Measurements from ENCODE around the gene DPH6. TPM values are rescaled to one million over a fixed set of nuclear protein-coding genes. Genes with fewer than 3 reads are reported as not detected.
A peak's percentile ranks its signal among the peaks of the same experiment; 100 is the strongest.

The DPH6 gene
- total and polyA plus RNA-seq, 4 donors: 3.4 to 14.3 (median 10.4) TPM

DNA sequence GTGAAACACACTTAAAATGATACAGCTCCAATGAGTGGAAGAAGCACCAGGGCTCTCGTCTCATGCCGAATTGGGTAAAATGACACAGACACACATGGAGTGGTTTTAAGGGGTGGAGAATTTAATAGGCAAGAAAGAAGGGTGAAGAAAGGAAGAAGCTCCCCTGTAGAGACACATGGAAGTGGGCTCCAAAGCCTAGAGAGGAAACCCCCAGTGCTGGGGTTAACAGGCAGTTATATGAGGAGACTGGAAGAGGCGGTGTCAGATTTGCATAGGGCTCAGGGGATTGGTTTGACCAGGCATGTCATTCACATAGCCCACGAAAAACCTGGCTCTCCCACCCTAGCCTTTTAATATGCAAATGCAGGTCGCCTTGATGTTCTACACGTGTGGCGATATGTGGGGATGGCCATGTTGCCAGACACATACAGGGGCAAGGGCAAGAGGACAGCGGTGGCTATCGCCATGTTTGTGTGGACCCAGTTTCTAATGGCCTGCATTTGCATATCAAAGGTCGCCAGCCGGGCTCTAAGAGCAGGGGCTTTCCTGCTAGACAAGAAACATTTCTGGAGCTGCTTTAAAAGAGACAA, 1.9 kb upstream of the DPH6 start (continued):
- TF ChIP-seq, protein P1, sequence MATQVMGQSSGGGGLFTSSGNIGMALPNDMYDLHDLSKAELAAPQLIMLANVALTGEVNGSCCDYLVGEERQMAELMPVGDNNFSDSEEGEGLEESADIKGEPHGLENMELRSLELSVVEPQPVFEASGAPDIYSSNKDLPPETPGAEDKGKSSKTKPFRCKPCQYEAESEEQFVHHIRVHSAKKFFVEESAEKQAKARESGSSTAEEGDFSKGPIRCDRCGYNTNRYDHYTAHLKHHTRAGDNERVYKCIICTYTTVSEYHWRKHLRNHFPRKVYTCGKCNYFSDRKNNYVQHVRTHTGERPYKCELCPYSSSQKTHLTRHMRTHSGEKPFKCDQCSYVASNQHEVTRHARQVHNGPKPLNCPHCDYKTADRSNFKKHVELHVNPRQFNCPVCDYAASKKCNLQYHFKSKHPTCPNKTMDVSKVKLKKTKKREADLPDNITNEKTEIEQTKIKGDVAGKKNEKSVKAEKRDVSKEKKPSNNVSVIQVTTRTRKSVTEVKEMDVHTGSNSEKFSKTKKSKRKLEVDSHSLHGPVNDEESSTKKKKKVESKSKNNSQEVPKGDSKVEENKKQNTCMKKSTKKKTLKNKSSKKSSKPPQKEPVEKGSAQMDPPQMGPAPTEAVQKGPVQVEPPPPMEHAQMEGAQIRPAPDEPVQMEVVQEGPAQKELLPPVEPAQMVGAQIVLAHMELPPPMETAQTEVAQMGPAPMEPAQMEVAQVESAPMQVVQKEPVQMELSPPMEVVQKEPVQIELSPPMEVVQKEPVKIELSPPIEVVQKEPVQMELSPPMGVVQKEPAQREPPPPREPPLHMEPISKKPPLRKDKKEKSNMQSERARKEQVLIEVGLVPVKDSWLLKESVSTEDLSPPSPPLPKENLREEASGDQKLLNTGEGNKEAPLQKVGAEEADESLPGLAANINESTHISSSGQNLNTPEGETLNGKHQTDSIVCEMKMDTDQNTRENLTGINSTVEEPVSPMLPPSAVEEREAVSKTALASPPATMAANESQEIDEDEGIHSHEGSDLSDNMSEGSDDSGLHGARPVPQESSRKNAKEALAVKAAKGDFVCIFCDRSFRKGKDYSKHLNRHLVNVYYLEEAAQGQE (IDR thresholded peaks at IDR 0.05): no peak
- TF ChIP-seq, protein P2, sequence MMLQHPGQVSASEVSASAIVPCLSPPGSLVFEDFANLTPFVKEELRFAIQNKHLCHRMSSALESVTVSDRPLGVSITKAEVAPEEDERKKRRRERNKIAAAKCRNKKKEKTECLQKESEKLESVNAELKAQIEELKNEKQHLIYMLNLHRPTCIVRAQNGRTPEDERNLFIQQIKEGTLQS (IDR thresholded peaks at IDR 0.05): no peak

DNA sequence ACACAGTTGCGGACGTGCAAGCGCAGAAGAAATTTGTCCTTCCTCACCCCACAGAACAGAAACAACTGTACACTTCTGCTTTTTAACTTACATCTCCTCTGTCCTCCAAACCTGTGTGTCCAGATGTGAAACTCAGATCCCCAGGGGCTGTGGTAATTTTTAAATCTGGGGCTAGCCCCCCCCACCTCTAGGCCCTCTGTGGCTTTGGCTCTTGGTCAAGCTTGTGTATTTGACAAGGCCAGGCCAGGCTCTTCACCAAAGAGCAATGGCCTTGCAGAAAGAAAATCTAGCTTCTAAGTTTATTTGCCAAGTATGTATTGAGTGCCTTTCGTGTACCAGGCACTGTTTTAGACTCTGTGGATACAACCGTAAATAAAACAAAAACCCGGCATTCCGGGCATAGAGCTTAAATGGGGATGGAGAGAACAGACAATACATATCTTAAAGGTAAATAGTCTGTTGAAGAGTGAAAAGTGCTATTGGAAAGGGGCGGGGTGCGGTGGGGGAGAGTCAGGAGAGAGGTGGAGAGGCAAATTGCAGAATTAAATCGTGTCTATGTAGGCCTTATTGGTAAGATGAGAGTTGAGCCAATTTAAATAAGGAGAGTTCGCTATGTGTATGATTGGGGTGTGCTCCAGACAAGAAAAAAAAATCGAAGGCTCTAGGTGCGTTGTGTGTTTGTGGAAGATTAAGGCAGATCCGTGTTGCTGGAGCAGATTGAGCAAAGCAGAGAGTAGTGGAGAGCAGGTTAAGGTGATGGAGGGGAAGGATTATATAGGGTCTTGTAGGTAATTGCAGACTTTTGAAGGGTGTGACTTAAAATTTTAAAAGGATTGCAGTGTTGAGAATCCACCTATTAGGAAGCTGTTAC, 781 bp upstream of the DPH6 start:
- peaks cover 0 to 5% (median 0%) of the 10 kb centered on the region in 4 donors for H3K36me3 ChIP-seq (ENCODE audit: control insufficient read depth in 4 of 4, insufficient read depth in 3 of 4, low read depth in 1 of 4, low read length in 3 of 4)
- H3K9ac ChIP-seq (ENCODE audit: low read depth in 1 of 2, low read length in 2 of 2): peak overlapping the region; percentile 80 to 86
- H3K4me1 ChIP-seq (ENCODE audit: control insufficient read depth in 4 of 4, insufficient read depth in 4 of 4, low read length in 3 of 4): peaks cover 0 to 15% (median 9%) of the 10 kb centered on the region in 4 donors
- TF ChIP-seq HNF4A (conservative IDR thresholded peaks at IDR 0.05) (peak in 1 of 2 donors; percentile 28), YY1 (IDR thresholded peaks at IDR 0.05) (no peak), RAD21 (IDR thresholded peaks at IDR 0.05) (peak; percentile 2 to 10)
- WGBS: 49% methylated on average over 14 of the region's 14 CpGs
- no peaks in the 10 kb centered on the region for H3K9me3 ChIP-seq (ENCODE audit: control insufficient read depth in 4 of 4, low read length in 3 of 4)
- H3K4me3 ChIP-seq (ENCODE audit: low read depth in 1 of 3, low read length in 3 of 3): peak overlapping the region; percentile 56 to 91 (median 64)
- no peaks in the 10 kb centered on the region for H3K27me3 ChIP-seq (ENCODE audit: control insufficient read depth in 4 of 4, insufficient read depth in 4 of 4, low read length in 3 of 4)
- H3K27ac ChIP-seq (ENCODE audit: low read depth in 1 of 2, low read length in 2 of 2): peak overlapping the region; percentile 93 to 96
- no peak for DNase-seq (ENCODE audit: low spot score)

DNA sequence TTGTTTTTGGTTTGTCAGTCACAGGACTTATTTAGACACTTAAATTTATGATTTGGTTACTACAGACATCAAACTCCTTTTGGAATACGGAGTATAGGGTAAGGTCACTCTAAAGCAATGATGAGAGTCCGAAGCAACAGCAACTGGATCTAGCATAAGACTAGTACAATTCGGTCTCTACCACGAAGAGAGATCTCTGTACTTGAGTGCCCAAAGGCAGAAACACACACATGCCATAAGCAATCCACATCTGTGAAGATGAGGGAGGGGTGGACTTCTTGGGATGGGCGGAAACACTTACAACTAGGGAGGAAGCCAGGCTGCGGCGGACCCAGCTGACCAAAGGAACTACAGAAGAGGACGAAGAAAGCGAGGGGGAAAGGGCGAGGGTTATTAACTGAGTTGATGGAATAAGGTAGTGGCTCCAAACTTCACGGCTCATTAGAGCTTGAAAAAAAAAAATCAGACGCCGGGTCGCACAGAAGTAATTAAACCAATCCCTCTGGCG, 595 bp downstream of the DPH6 start:
- Histone ChIP-seq H3K36me3 (ENCODE audit: control insufficient read depth in 4 of 4, insufficient read depth in 3 of 4, low read depth in 1 of 4, low read length in 3 of 4) (peaks cover 0 to 5% (median 0%) of the 10 kb centered on the region in 4 donors), H3K9me3 (ENCODE audit: control insufficient read depth in 4 of 4, low read length in 3 of 4) (no peaks in the 10 kb centered on the region), H3K27me3 (ENCODE audit: control insufficient read depth in 4 of 4, insufficient read depth in 4 of 4, low read length in 3 of 4) (no peaks in the 10 kb centered on the region), H3K4me3 (ENCODE audit: low read depth in 1 of 3, low read length in 3 of 3) (peak overlapping the region; percentile 56 to 91 (median 64)), H3K27ac (ENCODE audit: low read depth in 1 of 2, low read length in 2 of 2) (peak overlapping the region; percentile 93 to 96), H3K4me1 (ENCODE audit: control insufficient read depth in 4 of 4, insufficient read depth in 4 of 4, low read length in 3 of 4) (peaks cover 0 to 15% (median 9%) of the 10 kb centered on the region in 4 donors), H3K9ac (ENCODE audit: low read depth in 1 of 2, low read length in 2 of 2) (peak overlapping the region; percentile 80 to 83)
- WGBS: 1% methylated on average over 15 of the region's 15 CpGs
- peak; percentile 47 for DNase-seq (ENCODE audit: low spot score)
- TF ChIP-seq RXRA (IDR thresholded peaks at IDR 0.05) (no peak), HNF4A (conservative IDR thresholded peaks at IDR 0.05) (peak in 1 of 2 donors; percentile 11)

DNA sequence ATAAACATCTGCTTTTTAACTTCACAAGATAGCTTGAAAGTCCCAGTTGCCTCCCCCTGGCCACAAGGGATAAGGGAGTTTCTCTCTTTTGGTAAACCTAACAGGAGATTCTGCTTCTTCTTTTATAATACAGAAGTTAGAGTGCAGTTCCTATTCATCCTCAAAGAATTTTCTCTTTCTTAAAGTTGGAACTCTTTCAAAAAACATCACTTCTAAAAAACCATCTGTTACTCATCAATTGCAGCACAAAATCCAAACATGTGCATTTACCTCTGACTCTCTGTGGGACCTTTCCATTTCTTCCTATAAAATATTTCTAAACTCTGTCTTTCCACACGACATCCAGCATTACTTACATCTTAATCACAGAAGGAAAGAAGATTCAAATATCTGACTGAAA, 5.1 kb downstream of the DPH6 start:
- 90% methylated on average over 1 of the region's 1 CpG for WGBS
- no peak for DNase-seq (ENCODE audit: low spot score)
- peaks cover 0 to 8% (median 6%) of the 10 kb centered on the region in 4 donors for H3K4me1 ChIP-seq (ENCODE audit: control insufficient read depth in 4 of 4, insufficient read depth in 4 of 4, low read length in 3 of 4)
- H3K36me3 ChIP-seq (ENCODE audit: control insufficient read depth in 4 of 4, insufficient read depth in 3 of 4, low read depth in 1 of 4, low read length in 3 of 4): peaks cover 0 to 3% (median under 1%) of the 10 kb centered on the region in 4 donors
- H3K27me3 ChIP-seq (ENCODE audit: control insufficient read depth in 4 of 4, insufficient read depth in 4 of 4, low read length in 3 of 4): no peaks in the 10 kb centered on the region
- no peak overlapping the region for H3K9ac ChIP-seq (ENCODE audit: low read depth in 1 of 2, low read length in 2 of 2)
- H3K9me3 ChIP-seq (ENCODE audit: control insufficient read depth in 4 of 4, low read length in 3 of 4): no peaks in the 10 kb centered on the region
- no peak overlapping the region for H3K27ac ChIP-seq (ENCODE audit: low read depth in 1 of 2, low read length in 2 of 2)
- H3K4me3 ChIP-seq (ENCODE audit: low read depth in 1 of 3, low read length in 3 of 3): no peak overlapping the region
- TF ChIP-seq, protein P2 (IDR thresholded peaks at IDR 0.05): no peak
- TF ChIP-seq SP1 (IDR thresholded peaks at IDR 0.05) (no peak), GABPA (IDR thresholded peaks at IDR 0.05 in 1 of 2, conservative IDR thresholded peaks at IDR 0.05 in 1 of 2) (no peak), FOXA2 (IDR thresholded peaks at IDR 0.05) (no peak), HNF4G (IDR thresholded peaks at IDR 0.05) (no peak), EGR1 (IDR thresholded peaks at IDR 0.05; ENCODE audit: low read depth in 2 of 2) (no peak), FOXA1 (IDR thresholded peaks at IDR 0.05) (no peak), TAF1 (conservative IDR thresholded peaks at IDR 0.05) (no peak), NR2F2 (IDR thresholded peaks at IDR 0.05) (no peak)
- TF ChIP-seq, protein P3, sequence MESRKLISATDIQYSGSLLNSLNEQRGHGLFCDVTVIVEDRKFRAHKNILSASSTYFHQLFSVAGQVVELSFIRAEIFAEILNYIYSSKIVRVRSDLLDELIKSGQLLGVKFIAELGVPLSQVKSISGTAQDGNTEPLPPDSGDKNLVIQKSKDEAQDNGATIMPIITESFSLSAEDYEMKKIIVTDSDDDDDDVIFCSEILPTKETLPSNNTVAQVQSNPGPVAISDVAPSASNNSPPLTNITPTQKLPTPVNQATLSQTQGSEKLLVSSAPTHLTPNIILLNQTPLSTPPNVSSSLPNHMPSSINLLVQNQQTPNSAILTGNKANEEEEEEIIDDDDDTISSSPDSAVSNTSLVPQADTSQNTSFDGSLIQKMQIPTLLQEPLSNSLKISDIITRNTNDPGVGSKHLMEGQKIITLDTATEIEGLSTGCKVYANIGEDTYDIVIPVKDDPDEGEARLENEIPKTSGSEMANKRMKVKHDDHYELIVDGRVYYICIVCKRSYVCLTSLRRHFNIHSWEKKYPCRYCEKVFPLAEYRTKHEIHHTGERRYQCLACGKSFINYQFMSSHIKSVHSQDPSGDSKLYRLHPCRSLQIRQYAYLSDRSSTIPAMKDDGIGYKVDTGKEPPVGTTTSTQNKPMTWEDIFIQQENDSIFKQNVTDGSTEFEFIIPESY (IDR thresholded peaks at IDR 0.05): no peak
- TF ChIP-seq, protein P4, sequence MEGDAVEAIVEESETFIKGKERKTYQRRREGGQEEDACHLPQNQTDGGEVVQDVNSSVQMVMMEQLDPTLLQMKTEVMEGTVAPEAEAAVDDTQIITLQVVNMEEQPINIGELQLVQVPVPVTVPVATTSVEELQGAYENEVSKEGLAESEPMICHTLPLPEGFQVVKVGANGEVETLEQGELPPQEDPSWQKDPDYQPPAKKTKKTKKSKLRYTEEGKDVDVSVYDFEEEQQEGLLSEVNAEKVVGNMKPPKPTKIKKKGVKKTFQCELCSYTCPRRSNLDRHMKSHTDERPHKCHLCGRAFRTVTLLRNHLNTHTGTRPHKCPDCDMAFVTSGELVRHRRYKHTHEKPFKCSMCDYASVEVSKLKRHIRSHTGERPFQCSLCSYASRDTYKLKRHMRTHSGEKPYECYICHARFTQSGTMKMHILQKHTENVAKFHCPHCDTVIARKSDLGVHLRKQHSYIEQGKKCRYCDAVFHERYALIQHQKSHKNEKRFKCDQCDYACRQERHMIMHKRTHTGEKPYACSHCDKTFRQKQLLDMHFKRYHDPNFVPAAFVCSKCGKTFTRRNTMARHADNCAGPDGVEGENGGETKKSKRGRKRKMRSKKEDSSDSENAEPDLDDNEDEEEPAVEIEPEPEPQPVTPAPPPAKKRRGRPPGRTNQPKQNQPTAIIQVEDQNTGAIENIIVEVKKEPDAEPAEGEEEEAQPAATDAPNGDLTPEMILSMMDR (IDR thresholded peaks at IDR 0.05; ENCODE audit: low read depth, low read length, missing input control): no peak
